ENCODE measurements around the gene DCANP1. TPM values are rescaled to one million over a fixed set of nuclear protein-coding genes. Genes with fewer than 3 reads are reported as not detected.
A peak's percentile ranks its signal among the peaks of the same experiment; 100 is the strongest.

The DCANP1 gene
- total RNA-seq, 4 donors from 2014 or later: not detected

DNA sequence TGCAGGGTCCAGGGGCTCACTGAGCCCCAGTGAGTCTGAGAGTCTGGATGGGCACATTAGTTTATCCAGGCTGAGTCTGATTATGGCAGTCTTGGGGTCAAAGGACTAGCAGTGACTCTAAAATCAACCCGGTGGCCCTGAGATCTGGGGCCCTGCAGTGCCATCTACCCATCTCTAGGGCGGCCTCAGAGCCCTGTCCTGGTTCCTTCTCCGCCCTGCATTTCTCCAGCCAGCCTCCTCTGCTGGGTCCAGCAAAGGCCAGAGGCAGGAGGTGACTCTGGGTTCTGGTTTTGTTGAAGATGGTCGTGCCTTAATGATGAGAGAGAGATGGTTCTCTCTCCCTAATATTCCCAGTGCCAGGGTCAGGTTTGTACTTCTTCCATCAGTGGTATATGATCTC is 15.0 kb downstream of the DCANP1 start:
- Histone ChIP-seq H3K27me3 (no peaks in the 10 kb centered on the region), H3K4me3 (no peak overlapping the region), H3K9me3 (no peaks in the 10 kb centered on the region), H3K27ac (peak overlapping the region in 1 of 4 donors; percentile 89), H3K4me1 (peaks cover 21 to 33% of the 10 kb centered on the region in 2 donors), H3K36me3 (no peaks in the 10 kb centered on the region)
- in situ Hi-C loops (cut with MboI; ENCODE audit: low sequenced_read_pairs in 4 of 4) (no loop called here), intact Hi-C loops (cut with DNase I; ENCODE audit: low total_unique reads) (loop anchor here (2.0 to 10.0 kb wide), 5 partner anchors 33 to 1380 kb away; partner anchors contain the start of gene MACROH2A1)
- TF ChIP-seq, protein P1, sequence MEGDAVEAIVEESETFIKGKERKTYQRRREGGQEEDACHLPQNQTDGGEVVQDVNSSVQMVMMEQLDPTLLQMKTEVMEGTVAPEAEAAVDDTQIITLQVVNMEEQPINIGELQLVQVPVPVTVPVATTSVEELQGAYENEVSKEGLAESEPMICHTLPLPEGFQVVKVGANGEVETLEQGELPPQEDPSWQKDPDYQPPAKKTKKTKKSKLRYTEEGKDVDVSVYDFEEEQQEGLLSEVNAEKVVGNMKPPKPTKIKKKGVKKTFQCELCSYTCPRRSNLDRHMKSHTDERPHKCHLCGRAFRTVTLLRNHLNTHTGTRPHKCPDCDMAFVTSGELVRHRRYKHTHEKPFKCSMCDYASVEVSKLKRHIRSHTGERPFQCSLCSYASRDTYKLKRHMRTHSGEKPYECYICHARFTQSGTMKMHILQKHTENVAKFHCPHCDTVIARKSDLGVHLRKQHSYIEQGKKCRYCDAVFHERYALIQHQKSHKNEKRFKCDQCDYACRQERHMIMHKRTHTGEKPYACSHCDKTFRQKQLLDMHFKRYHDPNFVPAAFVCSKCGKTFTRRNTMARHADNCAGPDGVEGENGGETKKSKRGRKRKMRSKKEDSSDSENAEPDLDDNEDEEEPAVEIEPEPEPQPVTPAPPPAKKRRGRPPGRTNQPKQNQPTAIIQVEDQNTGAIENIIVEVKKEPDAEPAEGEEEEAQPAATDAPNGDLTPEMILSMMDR (IDR thresholded peaks at IDR 0.05 in 4 of 5, conservative IDR thresholded peaks at IDR 0.05 in 1 of 5): no peak
- no peak for TF ChIP-seq POLR2A (IDR thresholded peaks at IDR 0.05)
- no peak for DNase-seq
- ATAC-seq: no peak

GRCh38 chr5:135430135-135430437 is 17.1 kb downstream of the DCANP1 start:
- no peak overlapping the region for H3K4me3 ChIP-seq
- TF ChIP-seq POLR2A (IDR thresholded peaks at IDR 0.05): no peak
- TF ChIP-seq, protein P1 (IDR thresholded peaks at IDR 0.05 in 4 of 5, conservative IDR thresholded peaks at IDR 0.05 in 1 of 5): no peak
- DNase-seq (no peak), ATAC-seq (no peak)
- peak overlapping the region in 1 of 4 donors; percentile 38 for H3K27ac ChIP-seq
- in situ Hi-C loops (cut with MboI; ENCODE audit: low sequenced_read_pairs in 4 of 4) (no loop called here), intact Hi-C loops (cut with DNase I; ENCODE audit: low total_unique reads) (loop anchor here (5.0 to 10.0 kb wide), 3 partner anchors 188 to 1382 kb away; no protein-coding TSS in a partner anchor)
- H3K9me3 ChIP-seq: no peaks in the 10 kb centered on the region
- H3K27me3 ChIP-seq: no peaks in the 10 kb centered on the region
- peaks cover 21 to 33% of the 10 kb centered on the region in 2 donors for H3K4me1 ChIP-seq
- no peaks in the 10 kb centered on the region for H3K36me3 ChIP-seq

DNA sequence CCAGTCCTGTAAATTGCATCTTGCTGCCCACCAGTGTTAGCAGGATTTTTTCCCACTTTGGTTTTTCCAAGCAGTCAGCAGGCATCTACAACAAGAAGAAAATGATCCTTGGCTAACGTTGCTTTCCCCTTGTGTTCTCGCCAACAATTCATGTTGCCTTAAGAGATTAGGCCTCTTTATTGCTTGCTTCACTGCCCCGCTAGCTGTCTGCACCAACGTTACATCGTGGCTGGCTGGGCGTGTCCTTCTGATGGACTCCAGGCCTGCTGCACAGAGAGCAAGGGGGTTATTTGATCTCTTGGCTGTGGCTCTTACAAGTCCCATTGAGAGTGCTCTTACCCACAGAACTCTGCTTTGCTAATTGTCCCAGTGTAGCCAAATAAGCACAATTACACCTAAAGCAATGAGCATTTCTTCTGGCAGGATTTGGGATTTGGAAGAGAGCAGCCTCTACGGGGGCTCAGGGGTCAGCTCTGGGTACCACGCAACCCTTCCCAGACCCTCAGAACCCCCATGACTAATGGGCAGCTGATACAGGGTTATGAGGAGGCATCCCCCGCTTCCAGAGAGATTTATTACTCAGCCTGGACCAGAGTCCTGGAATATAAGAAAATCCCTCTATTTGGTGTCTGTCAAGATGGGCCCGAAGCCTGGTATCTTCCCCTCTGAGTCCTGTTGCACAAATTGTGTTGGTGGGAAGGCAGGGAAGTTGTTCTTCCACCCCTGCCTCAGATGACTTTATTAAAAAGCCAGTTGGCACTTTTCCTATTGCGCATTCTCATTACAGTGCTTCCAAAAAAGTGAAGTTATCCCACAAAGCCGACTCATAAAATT is 17.6 kb downstream of the DCANP1 start:
- peak in 1 of 2 donors; percentile 28 for ATAC-seq

DNA sequence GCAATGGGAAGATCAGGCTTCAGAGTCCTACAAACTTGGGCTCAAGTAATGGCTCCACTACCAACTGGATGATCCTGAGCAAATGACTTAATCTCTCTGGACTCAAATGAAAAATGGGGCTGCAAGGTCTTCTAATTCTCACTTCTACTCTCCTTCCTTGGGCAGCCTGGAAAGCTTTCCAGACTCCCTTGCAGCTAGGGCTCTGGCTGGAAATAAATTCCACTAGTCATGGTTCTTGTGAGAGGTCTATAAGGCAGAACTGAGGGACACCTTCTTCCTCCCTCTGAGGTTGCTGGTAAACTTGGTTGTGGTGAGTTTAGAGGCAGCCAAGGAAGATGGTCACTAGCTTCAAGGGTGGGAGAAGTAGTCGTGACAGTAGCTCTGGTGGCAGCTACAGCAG is 18.6 kb downstream of the DCANP1 start:
- Histone ChIP-seq H3K27me3 (no peaks in the 10 kb centered on the region), H3K27ac (no peak overlapping the region), H3K4me1 (peaks cover 9 to 20% of the 10 kb centered on the region in 2 donors), H3K4me3 (no peak overlapping the region), H3K36me3 (no peaks in the 10 kb centered on the region), H3K9me3 (no peaks in the 10 kb centered on the region)
- in situ Hi-C loops (cut with MboI; ENCODE audit: low sequenced_read_pairs in 4 of 4): loop anchor here in 1 of 4 donors (5.0 kb wide), 1 partner anchor 71 kb away; no protein-coding TSS in a partner anchor
- no peak for DNase-seq
- intact Hi-C loops (cut with DNase I; ENCODE audit: low total_unique reads): loop anchor here (5.0 kb wide), 1 partner anchor 71 kb away; no protein-coding TSS in a partner anchor
- TF ChIP-seq, protein P1 (IDR thresholded peaks at IDR 0.05 in 4 of 5, conservative IDR thresholded peaks at IDR 0.05 in 1 of 5): no peak
- TF ChIP-seq POLR2A (IDR thresholded peaks at IDR 0.05): no peak
- ATAC-seq: no peak

More for the DNA sequence above, 17.6 kb downstream of the DCANP1 start:
- peak overlapping the region in 3 of 4 donors; percentile 38 to 46 (median 44) for H3K27ac ChIP-seq
- H3K9me3 ChIP-seq: no peaks in the 10 kb centered on the region
- TF ChIP-seq, protein P1 (IDR thresholded peaks at IDR 0.05 in 4 of 5, conservative IDR thresholded peaks at IDR 0.05 in 1 of 5): no peak
- no peak for TF ChIP-seq POLR2A (IDR thresholded peaks at IDR 0.05)
- peaks cover 17 to 27% of the 10 kb centered on the region in 2 donors for H3K4me1 ChIP-seq
- no peaks in the 10 kb centered on the region for H3K36me3 ChIP-seq
- no peaks in the 10 kb centered on the region for H3K27me3 ChIP-seq
- intact Hi-C loops (cut with DNase I; ENCODE audit: low total_unique reads): loop anchor here (5.0 to 10.0 kb wide), 4 partner anchors 72 to 1383 kb away; no protein-coding TSS in a partner anchor
- in situ Hi-C loops (cut with MboI; ENCODE audit: low sequenced_read_pairs in 4 of 4): loop anchor here in 1 of 4 donors (5.0 kb wide), 1 partner anchor 72 kb away; no protein-coding TSS in a partner anchor
- peak in 1 of 2 donors; percentile 46 for DNase-seq
- no peak overlapping the region for H3K4me3 ChIP-seq
